Ascending aorta (tissue), 2 donors: ENCODE data around the gene SENP1. TPM values are rescaled to one million over a fixed set of nuclear protein-coding genes. Genes with fewer than 3 reads are reported as not detected.

Experiments used
- DNase-seq, 2 donors: peaks; one replicate each; pipeline ENCODE4 v3.0.0-alpha.2; 2019; ENCODE audit warnings: low spot score in 2 of 2
- H3K27ac ChIP-seq, 2 donors: fragments of 200-600 bp; sonication (generic); one replicate each; pipeline ENCODE4 v1.5.1; 2016 to 2017; ENCODE audit warnings: mild to moderate bottlenecking in 1 of 2
- H3K27me3 ChIP-seq: fragments of 200-600 bp; sonication (generic); one replicate; pipeline ENCODE4 v1.5.1; 2017
- H3K36me3 ChIP-seq, 2 donors: fragments of 200-600 bp; sonication (generic); one replicate each; pipeline ENCODE4 v1.5.1; 2016
- H3K4me1 ChIP-seq, 2 donors: fragments of 200-600 bp; sonication (generic); one replicate each; pipeline ENCODE4 v1.5.1; 2016 to 2017; ENCODE audit warnings: mild to moderate bottlenecking in 1 of 2
- H3K4me3 ChIP-seq, 2 donors: fragments of 200-600 bp; sonication (generic); one replicate each; pipeline ENCODE4 v1.5.1; 2016 to 2017; ENCODE audit warnings: mild to moderate bottlenecking in 1 of 2
- H3K9me3 ChIP-seq, 2 donors: fragments of 200-600 bp; sonication (generic); one replicate each; pipeline ENCODE4 v1.5.1; 2016
- CTCF ChIP-seq, 3 experiments: fragments of 200-600 bp in 2 of 3; fragments of 450-650 bp in 1 of 3; sonication (generic) in 2 of 3; IDR thresholded peaks; one replicate each; pipeline ENCODE4 v1.5.1; 2016 to 2019; ENCODE audit warnings: antibody characterized with exemption in 3 of 3, mild to moderate bottlenecking in 1 of 3, moderate library complexity in 1 of 3
- intact Hi-C: fragments of 100-400 bp; cut with DNase I; formaldehyde crosslinking; loops from one replicate; pipeline ENCODE4 v1.15.1; 2023
- total RNA-seq: library from RNA; depleted of rRNA; stranded (reverse); fragments of >200 nt; gene quantifications from one replicate; pipeline ENCODE4 v1.1.0, GENCODE V29; 2016

Gene SENP1
- total RNA-seq, 1 donor from 2014 or later, result 11.3 TPM

- H3K27ac ChIP-seq, result no peak overlapping the region
- no peak overlapping the region for H3K4me3 ChIP-seq
- no peak for DNase-seq
- H3K9me3 ChIP-seq, result no peaks in the 10 kb centered on the region
- no peak for TF ChIP-seq CTCF (IDR thresholded peaks at IDR 0.05)
- H3K27me3 ChIP-seq, result no peaks in the 10 kb centered on the region
- H3K36me3 ChIP-seq, result no peaks in the 10 kb centered on the region
- intact Hi-C loops, result no loop called here
- H3K4me1 ChIP-seq, result no peaks in the 10 kb centered on the region
Measured at GRCh38 chr12:48010366-48010970, 95.4 kb downstream of the SENP1 start.

DNA sequence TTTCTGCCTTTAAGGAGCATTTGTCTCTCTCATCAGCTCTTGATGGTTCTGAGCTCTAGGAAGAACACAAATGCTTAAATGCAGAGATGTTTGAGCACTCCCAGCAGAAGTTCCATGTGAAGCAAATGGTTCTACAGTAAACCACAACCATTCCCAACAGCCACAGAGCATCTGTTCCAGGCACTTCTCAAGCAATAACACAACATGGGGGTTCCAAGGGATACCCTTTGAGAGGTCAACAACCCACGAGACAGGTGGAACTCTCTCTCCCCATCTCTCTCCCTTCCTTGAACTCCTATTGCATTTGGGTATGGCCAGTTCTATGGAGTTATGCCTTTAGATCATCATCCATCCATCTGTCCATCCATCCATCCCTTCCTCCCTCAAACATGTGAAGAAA, 96.4 kb downstream of the SENP1 start:
- no peaks in the 10 kb centered on the region for H3K9me3 ChIP-seq
- DNase-seq, result no peak
- no peak for TF ChIP-seq CTCF (IDR thresholded peaks at IDR 0.05)
- no peak overlapping the region for H3K4me3 ChIP-seq
- H3K4me1 ChIP-seq, result peaks cover 4 to 8% of the 10 kb centered on the region in 2 donors
- intact Hi-C loops, result loop anchor here (10.0 kb wide), 1 partner anchor 145 kb away; the partner anchor contains the start of gene ASB8
- no peaks in the 10 kb centered on the region for H3K36me3 ChIP-seq
- no peak overlapping the region for H3K27ac ChIP-seq
- H3K27me3 ChIP-seq, result peaks cover 6% of the 10 kb centered on the region

- peaks cover 11% of the 10 kb centered on the region for H3K27me3 ChIP-seq
- intact Hi-C loops, result loop anchor here (10.0 kb wide), 1 partner anchor 146 kb away; the partner anchor contains the start of gene ASB8
- peaks cover 9 to 13% of the 10 kb centered on the region in 2 donors for H3K4me1 ChIP-seq
- H3K4me3 ChIP-seq, result no peak overlapping the region
- no peak overlapping the region for H3K27ac ChIP-seq
- no peaks in the 10 kb centered on the region for H3K36me3 ChIP-seq
- no peak for DNase-seq
- no peak for TF ChIP-seq CTCF (IDR thresholded peaks at IDR 0.05)
- H3K9me3 ChIP-seq, result no peaks in the 10 kb centered on the region
Measured at GRCh38 chr12:48008950-48009349, 96.9 kb downstream of the SENP1 start.

- Histone ChIP-seq H3K4me3 (no peak overlapping the region), H3K4me1 (peaks cover 14 to 19% of the 10 kb centered on the region in 2 donors), H3K9me3 (no peaks in the 10 kb centered on the region), H3K36me3 (no peaks in the 10 kb centered on the region), H3K27me3 (peaks cover 12% of the 10 kb centered on the region), H3K27ac (no peak overlapping the region)
- intact Hi-C loops, result loop anchor here (10.0 kb wide), 1 partner anchor 146 kb away; the partner anchor contains the start of gene ASB8
- TF ChIP-seq CTCF (IDR thresholded peaks at IDR 0.05), result no peak
- DNase-seq, result no peak
Measured at GRCh38 chr12:48008349-48008748, 97.5 kb downstream of the SENP1 start.

- Histone ChIP-seq H3K27me3 (peaks cover 12% of the 10 kb centered on the region), H3K27ac (no peak overlapping the region)
- DNase-seq, result no peak
Measured at GRCh38 chr12:48007206-48007605, 98.7 kb downstream of the SENP1 start.

More at GRCh38 chr12:48007206-48007605, 98.7 kb downstream of the SENP1 start:
- no peaks in the 10 kb centered on the region for H3K36me3 ChIP-seq
- no peak for TF ChIP-seq CTCF (IDR thresholded peaks at IDR 0.05)
- H3K4me1 ChIP-seq, result peaks cover 14 to 29% of the 10 kb centered on the region in 2 donors
- H3K9me3 ChIP-seq, result no peaks in the 10 kb centered on the region
- intact Hi-C loops, result loop anchor here (10.0 kb wide), 1 partner anchor 148 kb away; the partner anchor contains the start of gene ASB8
- no peak overlapping the region for H3K4me3 ChIP-seq
